ENCODE results near the gene HPGDS.
"Not testable (repeated sequence)": the region's sequence is repeated elsewhere in the genome, so short reads cannot be mapped to it uniquely, and the experiment has no call there.

HPGDS gene

GRCh38 chr4:94325835-94326234, 16.8 kb downstream of the HPGDS start:
- DNase-seq (ENCODE audit: low read depth in 2 of 2) = no peak

GRCh38 chr4:94319927-94320326, 22.7 kb downstream of the HPGDS start:
- not testable (repeated sequence) for DNase-seq (ENCODE audit: low read depth in 2 of 2)

- DNase-seq (ENCODE audit: low read depth in 2 of 2) = no peak
Measured at GRCh38 chr4:94307231-94307871, 35.3 kb downstream of the HPGDS start.

GRCh38 chr4:94306713-94307112, 35.9 kb downstream of the HPGDS start:
- no peak for DNase-seq (ENCODE audit: low read depth in 2 of 2)

- DNase-seq (ENCODE audit: low read depth in 2 of 2) = no peak
Measured at GRCh38 chr4:94305466-94306225, 37.0 kb downstream of the HPGDS start.

- no peak for DNase-seq (ENCODE audit: low read depth in 2 of 2)
Measured at GRCh38 chr4:94304365-94304971, 38.2 kb downstream of the HPGDS start.

- DNase-seq (ENCODE audit: low read depth in 2 of 2) = no peak
Measured at GRCh38 chr4:94302191-94302590, 40.4 kb downstream of the HPGDS start.

- DNase-seq (ENCODE audit: low read depth in 2 of 2) = no peak
Measured at GRCh38 chr4:94298725-94299252, 43.8 kb downstream of the HPGDS start.

GRCh38 chr4:94295473-94295872, 47.2 kb downstream of the HPGDS start:
- not testable (repeated sequence) for DNase-seq (ENCODE audit: low read depth in 2 of 2)

GRCh38 chr4:94293981-94294380, 48.7 kb downstream of the HPGDS start:
- not testable (repeated sequence) for DNase-seq (ENCODE audit: low read depth in 2 of 2)

GRCh38 chr4:94290245-94290644, 52.4 kb downstream of the HPGDS start:
- no peak for DNase-seq (ENCODE audit: low read depth in 2 of 2)

GRCh38 chr4:94285666-94286065, 57.0 kb downstream of the HPGDS start:
- DNase-seq (ENCODE audit: low read depth in 2 of 2) = no peak

GRCh38 chr4:94284889-94285288, 57.7 kb downstream of the HPGDS start:
- no peak for DNase-seq (ENCODE audit: low read depth in 2 of 2)

GRCh38 chr4:94278781-94279180, 63.9 kb downstream of the HPGDS start:
- no peak for DNase-seq (ENCODE audit: low read depth in 2 of 2)

GRCh38 chr4:94277534-94277933, 65.1 kb downstream of the HPGDS start:
- no peak for DNase-seq (ENCODE audit: low read depth in 2 of 2)

- no peak for DNase-seq (ENCODE audit: low read depth in 2 of 2)
Measured at GRCh38 chr4:94276204-94276603, 66.4 kb downstream of the HPGDS start.

- no peak for DNase-seq (ENCODE audit: low read depth in 2 of 2)
Measured at GRCh38 chr4:94274912-94275311, 67.7 kb downstream of the HPGDS start.

GRCh38 chr4:94271248-94271647, 71.4 kb downstream of the HPGDS start:
- no peak for DNase-seq (ENCODE audit: low read depth in 2 of 2)

- DNase-seq (ENCODE audit: low read depth in 2 of 2) = no peak
Measured at GRCh38 chr4:94267037-94267436, 75.6 kb downstream of the HPGDS start.

GRCh38 chr4:94262163-94263016, 80.2 kb downstream of the HPGDS start:
- DNase-seq (ENCODE audit: low read depth in 2 of 2) = no peak

GRCh38 chr4:94256828-94257227, 85.8 kb downstream of the HPGDS start:
- no peak for DNase-seq (ENCODE audit: low read depth in 2 of 2)

All from stimulated activated CD4-positive, alpha-beta T cell treated with anti-CD3 and anti-CD28 coated beads, Interleukin-4, amount 100 ng/mL, for 48 hours (primary cell).